Kidney (tissue), 14 donors: ENCODE results near the gene CORO7. TPM values are rescaled to one million over a fixed set of nuclear protein-coding genes. Genes with fewer than 3 reads are reported as not detected.
A peak's percentile ranks its signal among the peaks of the same experiment; 100 is the strongest.

Experiments used
- DNase-seq, 5 donors: peaks; one replicate each; pipeline ENCODE4 v3.0.0-alpha.2; 2013 to 2020
- FAIRE-seq: peaks from 2 replicates; lab custom pipeline; 2012; peaks lifted over from hg19 to GRCh38; lab: Jason Lieb, UNC
- H3K27ac ChIP-seq, 2 donors: one replicate each; pipeline ENCODE4 v1.7.0; 2013; ENCODE audit warnings: low read depth in 2 of 2, low read length in 2 of 2, inconsistent platforms in 1 of 2
- H3K27me3 ChIP-seq: one replicate; pipeline ENCODE4 v1.7.1; 2013; ENCODE audit warnings: low read length, inconsistent platforms; ENCODE audit not compliant: control insufficient read depth, insufficient read depth
- H3K36me3 ChIP-seq, 3 donors: one replicate each; pipeline versions ENCODE4 v1.7.0 to v1.7.1; 2013; ENCODE audit warnings: low read length in 3 of 3, control low read depth in 1 of 3, inconsistent platforms in 1 of 3; ENCODE audit not compliant: insufficient read depth in 3 of 3, control insufficient read depth in 2 of 3
- H3K4me1 ChIP-seq, 3 donors: one replicate each; pipeline versions ENCODE4 v1.7.0 to v1.7.1; 2013; ENCODE audit warnings: low read length in 3 of 3, inconsistent platforms in 1 of 3, low read depth in 1 of 3; ENCODE audit not compliant: control insufficient read depth in 2 of 3, insufficient read depth in 2 of 3
- H3K4me3 ChIP-seq, 3 donors: one replicate each; pipeline versions ENCODE4 v1.7.0 to v1.8.1; 2013; ENCODE audit warnings: low read length in 3 of 3, control low read depth in 1 of 3, inconsistent platforms in 1 of 3
- H3K9ac ChIP-seq, 3 donors: one replicate each; pipeline versions ENCODE4 v1.7.0 to v1.7.1; 2013; ENCODE audit warnings: low read length in 3 of 3, control low read depth in 1 of 3, inconsistent platforms in 1 of 3
- H3K9me3 ChIP-seq, 3 donors: one replicate each; pipeline versions ENCODE4 v1.7.0 to v1.7.1; 2013; ENCODE audit warnings: low read length in 3 of 3, control low read depth in 1 of 3, inconsistent platforms in 1 of 3; ENCODE audit not compliant: control insufficient read depth in 2 of 3, insufficient read depth in 1 of 3
- CTCF ChIP-seq: IDR thresholded peaks from 3 replicates; pipeline ENCODE4 v1.5.1; 2012; ENCODE audit warnings: mild to moderate bottlenecking, moderate library complexity, borderline replicate concordance; ENCODE audit not compliant: insufficient read depth; ENCODE audit errors: extremely low read depth
- intact Hi-C: fragments of 100-400 bp; cut with DNase I; formaldehyde crosslinking; loops from one replicate; pipeline ENCODE4 v1.11.1; 2022
- polyA plus RNA-seq: library from polyadenylated mRNA; stranded (reverse); fragments of 350-450 nt; fragmentation: Illumina TruSeq; extraction: RNeasy Lipid Tissue Mini Kit (QIAGEN cat#74804); gene quantifications from one replicate; pipeline ENCODE4 v1.2.3, GENCODE V29; 2014; ENCODE audit warnings: low read depth, low replicate concordance; ENCODE audit not compliant: insufficient read depth
- total RNA-seq: library from RNA; stranded (reverse); fragmentation: NEBNext Ultra II Directional; extraction: Animal tissue kit (Norgen Biotek cat#: 25700); gene quantifications from one replicate; pipeline ENCODE4 v1.2.1, GENCODE V29; 2021
- donor health status: control.
- donor health status: control.
- donor health status: control.
- donor health status: control.
- donor health status: control.
- donor health status: DM: yes; HTN: yes; CAD: no.
- donor health status: Normal renal cell carcinoma (clear cell type).

Gene CORO7
- total and polyA plus RNA-seq, 2 donors from 2014 or later = 9.8 to 50.1 TPM

- DNase-seq (no peak), FAIRE-seq (no peak)
- no peaks in the 10 kb centered on the region for H3K9me3 ChIP-seq
- intact Hi-C loops = no loop called here
- peaks cover 0 to 5% (median 0%) of the 10 kb centered on the region in 3 donors for H3K4me1 ChIP-seq
- no peak overlapping the region for H3K27ac ChIP-seq
- H3K4me3 ChIP-seq = no peak overlapping the region
- peaks cover 0 to 2% (median 0%) of the 10 kb centered on the region in 3 donors for H3K36me3 ChIP-seq
- no peak overlapping the region for H3K9ac ChIP-seq
- no peaks in the 10 kb centered on the region for H3K27me3 ChIP-seq
- no peak for TF ChIP-seq CTCF
Observed at GRCh38 chr16:4365615-4366014, 50.8 kb downstream of the CORO7 start.

GRCh38 chr16:4365014-4365406, 51.4 kb downstream of the CORO7 start:
- peaks cover 0 to under 1% (median 0%) of the 10 kb centered on the region in 3 donors for H3K4me1 ChIP-seq
- no peak overlapping the region for H3K4me3 ChIP-seq
- no peaks in the 10 kb centered on the region for H3K27me3 ChIP-seq
- FAIRE-seq (no peak), DNase-seq (no peak)
- peaks cover 0 to 2% (median 0%) of the 10 kb centered on the region in 3 donors for H3K36me3 ChIP-seq
- no peak for TF ChIP-seq CTCF
- H3K9me3 ChIP-seq = no peaks in the 10 kb centered on the region
- intact Hi-C loops = no loop called here
- no peak overlapping the region for H3K27ac ChIP-seq
- H3K9ac ChIP-seq = no peak overlapping the region

GRCh38 chr16:4364196-4365013, 52.0 kb downstream of the CORO7 start:
- Histone ChIP-seq H3K4me1 (no peaks in the 10 kb centered on the region), H3K9ac (no peak overlapping the region), H3K27ac (no peak overlapping the region), H3K36me3 (peaks cover 0 to 2% (median 0%) of the 10 kb centered on the region in 3 donors), H3K9me3 (no peaks in the 10 kb centered on the region), H3K27me3 (no peaks in the 10 kb centered on the region), H3K4me3 (no peak overlapping the region)
- DNase-seq (peak in 2 of 5 donors; percentile 54 to 77), FAIRE-seq (no peak)
- intact Hi-C loops = loop anchor here (5.0 kb wide), 1 partner anchor 38 kb away; no protein-coding TSS in a partner anchor
- TF ChIP-seq CTCF = no peak
